Spleen (tissue), 11 donors: Measurements from ENCODE around the gene RPE65. TPM values are rescaled to one million over a fixed set of nuclear protein-coding genes. Genes with fewer than 3 reads are reported as not detected.

Experiments used
- DNase-seq: peaks from one replicate; pipeline ENCODE4 v3.0.0-alpha.2; 2020
- H3K27ac ChIP-seq, 8 donors: fragments of 200-600 bp; sonication (generic) in 7 of 8; 1 replicate in 4 of 8; 2 replicates in 4 of 8; pipeline versions ENCODE4 v1.5.0 to v1.8.0; 2016 to 2021; ENCODE audit warnings: inconsistent platforms in 4 of 8, mild to moderate bottlenecking in 4 of 8, moderate library complexity in 1 of 8
- H3K27me3 ChIP-seq, 7 donors: fragments of 200-600 bp; sonication (generic) in 6 of 7; replicated peaks in 1 of 7; 1 replicate in 4 of 7; 2 replicates in 3 of 7; pipeline versions ENCODE4 v1.5.0 to v1.8.0; 2016 to 2021; ENCODE audit warnings: inconsistent platforms in 3 of 7, mild to moderate bottlenecking in 1 of 7
- H3K36me3 ChIP-seq, 6 donors: fragments of 200-600 bp; sonication (generic) in 5 of 6; 1 replicate in 4 of 6; 2 replicates in 2 of 6; pipeline versions ENCODE4 v1.5.0 to v1.8.0; 2016 to 2021; ENCODE audit warnings: inconsistent platforms in 2 of 6
- H3K4me1 ChIP-seq, 6 donors: fragments of 200-600 bp; sonication (generic) in 5 of 6; 1 replicate in 3 of 6; 2 replicates in 3 of 6; pipeline versions ENCODE4 v1.5.0 to v1.8.0; 2016 to 2021; ENCODE audit warnings: inconsistent platforms in 3 of 6
- H3K4me3 ChIP-seq, 8 donors: fragments of 200-600 bp; sonication (generic) in 7 of 8; 1 replicate in 4 of 8; 2 replicates in 4 of 8; pipeline versions ENCODE4 v1.5.0 to v1.8.0; 2016 to 2021; ENCODE audit warnings: inconsistent platforms in 4 of 8, mild to moderate bottlenecking in 4 of 8, moderate library complexity in 2 of 8
- H3K9me3 ChIP-seq, 8 donors: fragments of 200-600 bp; sonication (generic) in 7 of 8; 1 replicate in 4 of 8; 2 replicates in 4 of 8; pipeline versions ENCODE4 v1.5.0 to v1.8.0; 2016 to 2021; ENCODE audit warnings: inconsistent platforms in 4 of 8
- CTCF ChIP-seq, 11 experiments: fragments of 200-600 bp in 7 of 11; fragments of 450-650 bp in 4 of 11; sonication (generic) in 4 of 11; IDR thresholded peaks in 8 of 11; conservative IDR thresholded peaks in 3 of 11; 1 replicate in 7 of 11; 2 replicates in 4 of 11; pipeline versions ENCODE4 v1.4.0 to v1.8.0; 2016 to 2021; ENCODE audit warnings: antibody characterized with exemption in 11 of 11, inconsistent platforms in 4 of 11, mild to moderate bottlenecking in 1 of 11
- POLR2A ChIP-seq, 3 donors: fragments of 450-650 bp; IDR thresholded peaks; one replicate each; pipeline ENCODE4 v1.5.1; 2017; ENCODE audit warnings: antibody characterized with exemption in 3 of 3, mild to moderate bottlenecking in 1 of 3
- POLR2AphosphoS5 ChIP-seq, 3 donors: sonication (generic); formaldehyde crosslinking; IDR thresholded peaks; one replicate each; pipeline ENCODE4 v1.5.1; 2017; ENCODE audit warnings: antibody characterized with exemption in 3 of 3
- WGBS, 5 donors: extraction: QIAGEN DNeasy Blood & Tissue Kit in 3 of 5; methylation state at CpG; one replicate each; pipeline versions ENCODE4 v1.1.5 to v1.1.7; 2013 to 2018; 5-methylcytosine and 5-hydroxymethylcytosine counted together
- intact Hi-C: fragments of 100-400 bp; cut with DNase I; formaldehyde crosslinking; loops from one replicate; pipeline ENCODE4 v1.15.0; 2023; ENCODE audit warnings: low total_unique reads
- polyA plus RNA-seq, 3 donors: library from polyadenylated mRNA; stranded (reverse); fragments of 200-250 nt; gene quantifications; one replicate each; pipeline ENCODE4 v1.2.1, GENCODE V29; 2013
- total RNA-seq, 7 donors: library from RNA; depleted of rRNA in 3 of 7; stranded (reverse); fragments of >200 nt in 3 of 7; fragmentation: NEBNext Ultra II Directional in 4 of 7; extraction: Animal tissue kit (Norgen Biotek cat#: 25700) in 4 of 7; gene quantifications; one replicate each; pipeline versions ENCODE4 v1.1.0 to v1.2.1, GENCODE V29; 2016 to 2021
- donor health status: healthy with polysubstance abuse.
- donor health status: DM: no; HTN: no; CAD: no; lungs with moderate emphysema.
- donor health status: DM: no; HTN: no; CAD: no.
- donor health status: Bipolar disorder and iron deficiency.
- donor health status: healthy.
- donor health status: DM: no; HTN: no; CAD: no.
- donor health status: DM: yes; HTN: yes; CAD: no.

Gene RPE65
- total and polyA plus RNA-seq, 10 donors = 0.08 to 0.40 (median 0.10) TPM; not detected in 7

- intact Hi-C loops = no loop called here
- no peaks in the 10 kb centered on the region for H3K27me3 ChIP-seq
- peaks cover 0 to 3% (median 0%) of the 10 kb centered on the region in 6 donors for H3K4me1 ChIP-seq
- H3K9me3 ChIP-seq = no peaks in the 10 kb centered on the region
- H3K4me3 ChIP-seq = no peak overlapping the region
- no peak overlapping the region for H3K27ac ChIP-seq
- 78 to 97% (median 90%) methylated on average over 2 of the region's 2 CpGs for whole genome bisulfite sequencing, 5 donors
- TF ChIP-seq POLR2AphosphoS5 (IDR thresholded peaks at IDR 0.05) (no peak), CTCF (IDR thresholded peaks at IDR 0.05 in 8 of 11, conservative IDR thresholded peaks at IDR 0.05 in 3 of 11) (no peak), POLR2A (IDR thresholded peaks at IDR 0.05) (no peak)
- peaks cover 0 to 24% (median 0%) of the 10 kb centered on the region in 6 donors for H3K36me3 ChIP-seq
- no peak for DNase-seq
Measured at GRCh38 chr1:68490046-68490651, 40.4 kb upstream of the RPE65 start.

GRCh38 chr1:68485431-68486022, 35.8 kb upstream of the RPE65 start:
- intact Hi-C loops = no loop called here
- Histone ChIP-seq H3K36me3 (peaks cover 0 to 32% (median 0%) of the 10 kb centered on the region in 6 donors), H3K9me3 (no peaks in the 10 kb centered on the region), H3K4me3 (no peak overlapping the region), H3K4me1 (no peaks in the 10 kb centered on the region), H3K27ac (no peak overlapping the region), H3K27me3 (no peaks in the 10 kb centered on the region)
- 65 to 91% (median 89%) methylated on average over 3 of the region's 3 CpGs for WGBS, 5 donors
- DNase-seq = no peak
- TF ChIP-seq POLR2AphosphoS5 (IDR thresholded peaks at IDR 0.05) (no peak), CTCF (IDR thresholded peaks at IDR 0.05 in 8 of 11, conservative IDR thresholded peaks at IDR 0.05 in 3 of 11) (no peak), POLR2A (IDR thresholded peaks at IDR 0.05) (no peak)

GRCh38 chr1:68484618-68485017, 34.9 kb upstream of the RPE65 start:
- Histone ChIP-seq H3K4me1 (no peaks in the 10 kb centered on the region), H3K4me3 (no peak overlapping the region), H3K36me3 (peaks cover 0 to 34% (median 0%) of the 10 kb centered on the region in 6 donors), H3K9me3 (no peaks in the 10 kb centered on the region), H3K27ac (no peak overlapping the region), H3K27me3 (no peaks in the 10 kb centered on the region)
- WGBS, 5 donors = 91 to 100% (median 97%) methylated on average over 1 of the region's 1 CpG
- no peak for DNase-seq
- intact Hi-C loops = no loop called here
- TF ChIP-seq POLR2A (IDR thresholded peaks at IDR 0.05) = no peak
- TF ChIP-seq CTCF (IDR thresholded peaks at IDR 0.05 in 8 of 11, conservative IDR thresholded peaks at IDR 0.05 in 3 of 11) = no peak
- TF ChIP-seq POLR2AphosphoS5 (IDR thresholded peaks at IDR 0.05) = no peak

GRCh38 chr1:68481041-68481440, 31.3 kb upstream of the RPE65 start:
- no peaks in the 10 kb centered on the region for H3K4me1 ChIP-seq
- H3K27ac ChIP-seq = no peak overlapping the region
- intact Hi-C loops = no loop called here
- no peaks in the 10 kb centered on the region for H3K27me3 ChIP-seq
- TF ChIP-seq POLR2AphosphoS5 (IDR thresholded peaks at IDR 0.05) (no peak), POLR2A (IDR thresholded peaks at IDR 0.05) (no peak), CTCF (IDR thresholded peaks at IDR 0.05 in 8 of 11, conservative IDR thresholded peaks at IDR 0.05 in 3 of 11) (no peak)
- H3K4me3 ChIP-seq = no peak overlapping the region
- WGBS, 5 donors = 88 to 96% (median 89%) methylated on average over 3 of the region's 3 CpGs
- H3K9me3 ChIP-seq = no peaks in the 10 kb centered on the region
- DNase-seq = no peak
- H3K36me3 ChIP-seq = peaks cover 0 to 47% (median 0%) of the 10 kb centered on the region in 6 donors
